ENCODE results near the gene SYS1.

GRCh38 chr20:45413479-45413878, 50.5 kb downstream of the SYS1 start:
- TF ChIP-seq CTCF (IDR thresholded peaks at IDR 0.05): no peak
- TF ChIP-seq POLR2AphosphoS5 (IDR thresholded peaks at IDR 0.05): no peak
- no peak for TF ChIP-seq POLR2A (IDR thresholded peaks at IDR 0.05)
